Stimulated activated naive CD8-positive, alpha-beta T cell treated with anti-CD3 and anti-CD28 coated beads, Interleukin-15, Interleukin-2, amounts not matched to agents 100 ng/mL and 50 ng/mL, for 24 hours (primary cell): ENCODE measurements around the gene LRP1B.
"Not testable (repeated sequence)": the region's sequence is repeated elsewhere in the genome, so short reads cannot be mapped to it uniquely, and the experiment has no call there.

Source experiments
- H3K27ac Mint-ChIP-seq: one replicate; pipeline ENCODE4 v1.8.0; 2021; ENCODE audit warnings: mild to moderate bottlenecking, mixed read lengths
- H3K27me3 Mint-ChIP-seq: one replicate; pipeline ENCODE4 v1.8.0; 2021; ENCODE audit warnings: mixed read lengths
- H3K36me3 Mint-ChIP-seq: one replicate; pipeline ENCODE4 v1.8.0; 2021; ENCODE audit warnings: low read depth, mixed read lengths
- H3K4me1 Mint-ChIP-seq: one replicate; pipeline ENCODE4 v1.8.0; 2021; ENCODE audit warnings: low read depth, mixed read lengths
- H3K4me3 Mint-ChIP-seq: one replicate; pipeline ENCODE4 v1.8.0; 2021; ENCODE audit warnings: mild to moderate bottlenecking, mixed read lengths
- H3K9me3 Mint-ChIP-seq: one replicate; pipeline ENCODE4 v1.8.0; 2021; ENCODE audit warnings: mixed read lengths

LRP1B gene

GRCh38 chr2:140698636-140699035 lies 1432.2 kb downstream of the LRP1B start:
- no peaks in the 10 kb centered on the region for H3K36me3 Mint-ChIP-seq
- no peaks in the 10 kb centered on the region for H3K27me3 Mint-ChIP-seq
- H3K27ac Mint-ChIP-seq: no peak overlapping the region
- H3K4me3 Mint-ChIP-seq: no peak overlapping the region
- H3K4me1 Mint-ChIP-seq: no peaks in the 10 kb centered on the region
- no peaks in the 10 kb centered on the region for H3K9me3 Mint-ChIP-seq

- H3K4me1 Mint-ChIP-seq: no peaks in the 10 kb centered on the region
- H3K27ac Mint-ChIP-seq: no peak overlapping the region
- H3K36me3 Mint-ChIP-seq: no peaks in the 10 kb centered on the region
- peaks cover 4% of the 10 kb centered on the region for H3K9me3 Mint-ChIP-seq
- no peak overlapping the region for H3K4me3 Mint-ChIP-seq
- no peaks in the 10 kb centered on the region for H3K27me3 Mint-ChIP-seq
Observed at GRCh38 chr2:140696449-140696848, 1434.4 kb downstream of the LRP1B start.

GRCh38 chr2:140695155-140695554 lies 1435.7 kb downstream of the LRP1B start:
- peaks cover 6% of the 10 kb centered on the region for H3K9me3 Mint-ChIP-seq
- no peaks in the 10 kb centered on the region for H3K4me1 Mint-ChIP-seq
- H3K27me3 Mint-ChIP-seq: no peaks in the 10 kb centered on the region
- no peak overlapping the region for H3K27ac Mint-ChIP-seq
- no peaks in the 10 kb centered on the region for H3K36me3 Mint-ChIP-seq
- H3K4me3 Mint-ChIP-seq: no peak overlapping the region

GRCh38 chr2:140687825-140688224 lies 1443.0 kb downstream of the LRP1B start:
- Mint-ChIP-seq H3K4me3 (no peak overlapping the region), H3K9me3 (peaks cover 19% of the 10 kb centered on the region)

GRCh38 chr2:140683658-140684057 lies 1447.2 kb downstream of the LRP1B start:
- H3K9me3 Mint-ChIP-seq: peaks cover 15% of the 10 kb centered on the region
- H3K36me3 Mint-ChIP-seq: no peaks in the 10 kb centered on the region
- H3K4me3 Mint-ChIP-seq: no peak overlapping the region
- no peak overlapping the region for H3K27ac Mint-ChIP-seq
- H3K4me1 Mint-ChIP-seq: no peaks in the 10 kb centered on the region
- no peaks in the 10 kb centered on the region for H3K27me3 Mint-ChIP-seq

More at GRCh38 chr2:140687825-140688224, 1443.0 kb downstream of the LRP1B start:
- no peaks in the 10 kb centered on the region for H3K27me3 Mint-ChIP-seq
- no peak overlapping the region for H3K27ac Mint-ChIP-seq
- no peaks in the 10 kb centered on the region for H3K4me1 Mint-ChIP-seq
- no peaks in the 10 kb centered on the region for H3K36me3 Mint-ChIP-seq

GRCh38 chr2:140680862-140681261 lies 1450.0 kb downstream of the LRP1B start:
- Mint-ChIP-seq H3K27me3 (no peaks in the 10 kb centered on the region), H3K36me3 (no peaks in the 10 kb centered on the region), H3K4me3 (no peak overlapping the region), H3K9me3 (peaks cover 4% of the 10 kb centered on the region), H3K27ac (no peak overlapping the region), H3K4me1 (no peaks in the 10 kb centered on the region)

- H3K9me3 Mint-ChIP-seq: peaks cover 7% of the 10 kb centered on the region
- no peaks in the 10 kb centered on the region for H3K27me3 Mint-ChIP-seq
- H3K27ac Mint-ChIP-seq: no peak overlapping the region
- H3K36me3 Mint-ChIP-seq: no peaks in the 10 kb centered on the region
- H3K4me3 Mint-ChIP-seq: no peak overlapping the region
- no peaks in the 10 kb centered on the region for H3K4me1 Mint-ChIP-seq
Observed at GRCh38 chr2:140679752-140680151, 1451.1 kb downstream of the LRP1B start.

GRCh38 chr2:140669911-140670310 lies 1460.9 kb downstream of the LRP1B start:
- no peaks in the 10 kb centered on the region for H3K27me3 Mint-ChIP-seq
- H3K4me1 Mint-ChIP-seq: no peaks in the 10 kb centered on the region
- no peaks in the 10 kb centered on the region for H3K36me3 Mint-ChIP-seq
- peaks cover 21% of the 10 kb centered on the region for H3K9me3 Mint-ChIP-seq
- no peak overlapping the region for H3K4me3 Mint-ChIP-seq
- no peak overlapping the region for H3K27ac Mint-ChIP-seq

GRCh38 chr2:140667203-140667602 lies 1463.6 kb downstream of the LRP1B start:
- Mint-ChIP-seq H3K4me1 (no peaks in the 10 kb centered on the region), H3K4me3 (no peak overlapping the region), H3K9me3 (peaks cover 13% of the 10 kb centered on the region), H3K27me3 (no peaks in the 10 kb centered on the region), H3K36me3 (no peaks in the 10 kb centered on the region), H3K27ac (no peak overlapping the region)

- Mint-ChIP-seq H3K9me3 (peaks cover 4% of the 10 kb centered on the region), H3K27ac (no peak overlapping the region), H3K4me3 (no peak overlapping the region), H3K4me1 (no peaks in the 10 kb centered on the region), H3K27me3 (no peaks in the 10 kb centered on the region), H3K36me3 (no peaks in the 10 kb centered on the region)
Observed at GRCh38 chr2:140662504-140662903, 1468.3 kb downstream of the LRP1B start.

- no peak overlapping the region for H3K4me3 Mint-ChIP-seq
- no peak overlapping the region for H3K27ac Mint-ChIP-seq
- no peaks in the 10 kb centered on the region for H3K27me3 Mint-ChIP-seq
- H3K4me1 Mint-ChIP-seq: no peaks in the 10 kb centered on the region
- H3K9me3 Mint-ChIP-seq: peaks cover 4% of the 10 kb centered on the region
- no peaks in the 10 kb centered on the region for H3K36me3 Mint-ChIP-seq
Observed at GRCh38 chr2:140658760-140659692, 1471.8 kb downstream of the LRP1B start.

- no peaks in the 10 kb centered on the region for H3K36me3 Mint-ChIP-seq
- H3K4me1 Mint-ChIP-seq: no peaks in the 10 kb centered on the region
- no peaks in the 10 kb centered on the region for H3K27me3 Mint-ChIP-seq
- H3K4me3 Mint-ChIP-seq: no peak overlapping the region
- no peak overlapping the region for H3K27ac Mint-ChIP-seq
- peaks cover 4% of the 10 kb centered on the region for H3K9me3 Mint-ChIP-seq
Observed at GRCh38 chr2:140657657-140658056, 1473.2 kb downstream of the LRP1B start.

GRCh38 chr2:140654565-140654964 lies 1476.3 kb downstream of the LRP1B start:
- Mint-ChIP-seq H3K36me3 (no peaks in the 10 kb centered on the region), H3K27me3 (no peaks in the 10 kb centered on the region), H3K27ac (no peak overlapping the region), H3K9me3 (peaks cover 4% of the 10 kb centered on the region), H3K4me1 (no peaks in the 10 kb centered on the region), H3K4me3 (no peak overlapping the region)

GRCh38 chr2:140650825-140651224 lies 1480.0 kb downstream of the LRP1B start:
- no peaks in the 10 kb centered on the region for H3K36me3 Mint-ChIP-seq
- no peaks in the 10 kb centered on the region for H3K9me3 Mint-ChIP-seq
- no peaks in the 10 kb centered on the region for H3K27me3 Mint-ChIP-seq
- H3K4me1 Mint-ChIP-seq: no peaks in the 10 kb centered on the region
- no peak overlapping the region for H3K27ac Mint-ChIP-seq
- no peak overlapping the region for H3K4me3 Mint-ChIP-seq

- H3K4me1 Mint-ChIP-seq, H3K36me3 Mint-ChIP-seq, H3K4me3 Mint-ChIP-seq, H3K27ac Mint-ChIP-seq, H3K27me3 Mint-ChIP-seq, H3K9me3 Mint-ChIP-seq: not testable (repeated sequence)
Observed at GRCh38 chr2:140650134-140650533, 1480.7 kb downstream of the LRP1B start.

- Mint-ChIP-seq H3K4me1 (no peaks in the 10 kb centered on the region), H3K27ac (no peak overlapping the region), H3K27me3 (no peaks in the 10 kb centered on the region), H3K9me3 (no peaks in the 10 kb centered on the region), H3K4me3 (no peak overlapping the region), H3K36me3 (no peaks in the 10 kb centered on the region)
Observed at GRCh38 chr2:140648393-140648792, 1482.4 kb downstream of the LRP1B start.
